ENCODE measurements around the gene GRIP2. TPM values are rescaled to one million over a fixed set of nuclear protein-coding genes. Genes with fewer than 3 reads are reported as not detected.

GRIP2 gene
- total and polyA plus RNA-seq, 2 donors (not counting 3 experiments of a cell fraction or from before 2014, with no cell fraction given) = not detected

- H3K9me3 ChIP-seq (replicated peaks; ENCODE audit: control insufficient read depth, insufficient read depth, low read length) = no peaks in the 10 kb centered on the region
- no peaks in the 10 kb centered on the region for H4K20me1 ChIP-seq (replicated peaks; ENCODE audit: control insufficient read depth, extremely low read depth, insufficient read depth, low read length)
- dilution Hi-C loops (cut with MboI; ENCODE audit: extremely low pct_ligation_motif_present, low sequenced_read_pairs) = no loop called here
- no TSS peak for BruUV-seq (replicated peaks)
- H3K27me3 ChIP-seq (ENCODE audit: control insufficient read depth in 2 of 2, insufficient read depth in 2 of 2, low read length in 2 of 2) = no peaks in the 10 kb centered on the region
- no peak overlapping the region for H2AFZ ChIP-seq (ENCODE audit: low read depth, low read length)
- no peaks in the 10 kb centered on the region for H3K9me1 ChIP-seq (replicated peaks; ENCODE audit: control insufficient read depth, extremely low read depth, insufficient read depth, low read length)
- intact Hi-C loops (cut with micrococcal nuclease) = no loop called here
- H3K27ac ChIP-seq (ENCODE audit: insufficient read depth, low read depth, low read length) = no peak overlapping the region
- FAIRE-seq (no peak), DNase-seq (ENCODE audit: low read depth, low spot score) (no peak)
- no peak overlapping the region for H3K9ac ChIP-seq (replicated peaks; ENCODE audit: extremely low read depth, insufficient read depth, low read length)
- H3K79me2 ChIP-seq (ENCODE audit: control insufficient read depth, insufficient read depth, low read length) = no peaks in the 10 kb centered on the region
- H3K4me3 ChIP-seq (replicated peaks in 1 of 3; ENCODE audit: insufficient read depth in 1 of 3, low read depth in 1 of 3, low read length in 3 of 3) = no peak overlapping the region
- TF ChIP-seq POLR2AphosphoS5 (IDR thresholded peaks at IDR 0.05; ENCODE audit: insufficient read depth, low read depth, low read length) (no peak), JUN (IDR thresholded peaks at IDR 0.05; ENCODE audit: borderline replicate concordance, insufficient read depth, insufficient read length, low read depth) (no peak), MAX (IDR thresholded peaks at IDR 0.05; ENCODE audit: insufficient read depth, insufficient read length) (no peak), GATA2 (IDR thresholded peaks at IDR 0.05; ENCODE audit: insufficient read depth, insufficient read length, low read depth, low read length) (no peak), EZH2 (IDR thresholded peaks at IDR 0.05; ENCODE audit: borderline replicate concordance, low read depth, low read length, severe bottlenecking) (no peak), CTCF (IDR thresholded peaks at IDR 0.05; ENCODE audit: extremely low read depth in 1 of 2, insufficient read depth in 1 of 2, low read depth in 1 of 2, low read length in 2 of 2) (no peak), FOS (IDR thresholded peaks at IDR 0.05; ENCODE audit: borderline replicate concordance, insufficient read depth, low read length) (no peak), MYC (IDR thresholded peaks at IDR 0.05; ENCODE audit: low read depth, low read length) (no peak), POLR2A (IDR thresholded peaks at IDR 0.05; ENCODE audit: low read depth, low read length) (no peak)
- no peaks in the 10 kb centered on the region for H3K4me1 ChIP-seq (ENCODE audit: control insufficient read depth, extremely low read depth, insufficient read depth, low read length)
- H3K4me2 ChIP-seq (ENCODE audit: insufficient read depth, low read length) = no peak overlapping the region
- POLR2A ChIA-PET = no interaction called here
- no peaks in the 10 kb centered on the region for H3K36me3 ChIP-seq (ENCODE audit: control insufficient read depth in 2 of 2, extremely low read depth in 1 of 2, insufficient read depth in 2 of 2, low read length in 2 of 2)
- CTCF ChIA-PET = interaction anchor here (2.5 kb wide), 1 partner anchor 337 kb away, joined by 9 read pairs; no protein-coding TSS in a partner anchor
These were observed 761 bp upstream of the GRIP2 start for GRCh38 chr3:14540821-14541385.

All from endothelial cell of umbilical vein (primary cell).